Esophagus muscularis mucosa (tissue), 4 donors: ENCODE data around the gene ADAM8. TPM values are rescaled to one million over a fixed set of nuclear protein-coding genes. Genes with fewer than 3 reads are reported as not detected.
"Not testable (repeated sequence)": the region's sequence is repeated elsewhere in the genome, so short reads cannot be mapped to it uniquely, and the experiment has no call there.

Experiments
- DNase-seq: peaks from one replicate; pipeline ENCODE4 v3.0.0-alpha.2; 2017; ENCODE audit errors: extremely low spot score
- H3K27ac ChIP-seq, 4 donors: fragments of 200-600 bp; sonication (generic); replicated peaks in 1 of 4; 1 replicate in 3 of 4; 2 replicates in 1 of 4; pipeline ENCODE4 v1.5.1; 2016 to 2019; ENCODE audit warnings: mild to moderate bottlenecking in 1 of 4
- H3K27me3 ChIP-seq, 4 donors: fragments of 200-600 bp; sonication (generic); one replicate each; pipeline versions ENCODE4 v1.5.1 to v1.6.0; 2016 to 2019
- H3K36me3 ChIP-seq, 4 donors: fragments of 200-600 bp; sonication (generic); one replicate each; pipeline ENCODE4 v1.5.1; 2016 to 2019
- H3K4me1 ChIP-seq, 4 donors: fragments of 200-600 bp; sonication (generic); one replicate each; pipeline ENCODE4 v1.5.1; 2016 to 2019
- H3K4me3 ChIP-seq, 4 donors: fragments of 200-600 bp; sonication (generic); 1 replicate in 2 of 4; 2 replicates in 2 of 4; pipeline ENCODE4 v1.5.1; 2016 to 2019; ENCODE audit warnings: mild to moderate bottlenecking in 4 of 4, moderate library complexity in 1 of 4
- H3K9me3 ChIP-seq, 4 donors: fragments of 200-600 bp; sonication (generic); 1 replicate in 3 of 4; 2 replicates in 1 of 4; pipeline ENCODE4 v1.5.1; 2016 to 2019
- CTCF ChIP-seq, 3 experiments: fragments of 200-600 bp in 2 of 3; fragments of 450-650 bp in 1 of 3; sonication (generic) in 2 of 3; IDR thresholded peaks; one replicate each; pipeline ENCODE4 v1.5.1; 2017 to 2019; ENCODE audit warnings: antibody characterized with exemption in 3 of 3, mild to moderate bottlenecking in 2 of 3, moderate library complexity in 1 of 3
- EP300 ChIP-seq: sonication (generic); formaldehyde crosslinking; IDR thresholded peaks from one replicate; pipeline ENCODE4 v1.6.1; 2017; ENCODE audit warnings: antibody characterized with exemption
- POLR2A ChIP-seq: fragments of 450-650 bp; IDR thresholded peaks from one replicate; pipeline ENCODE4 v1.6.1; 2017; ENCODE audit warnings: antibody characterized with exemption, moderate library complexity, mild to moderate bottlenecking, low read depth
- POLR2AphosphoS5 ChIP-seq, 2 donors: sonication (generic); formaldehyde crosslinking; IDR thresholded peaks; one replicate each; pipeline ENCODE4 v1.6.1; 2017; ENCODE audit warnings: antibody characterized with exemption in 2 of 2
- WGBS: methylation state at CpG from one replicate; pipeline ENCODE4 v1.1.5; 2018; 5-methylcytosine and 5-hydroxymethylcytosine counted together
- intact Hi-C: fragments of 100-400 bp; cut with DNase I; formaldehyde crosslinking; loops from one replicate; pipeline ENCODE4 v1.15.1; 2023
- total RNA-seq, 4 donors: library from RNA; depleted of rRNA; stranded (reverse); fragments of >200 nt; gene quantifications; one replicate each; pipeline versions ENCODE4 v1.1.0 to v1.2.1, GENCODE V29; 2016

The ADAM8 gene
- total RNA-seq, 4 donors from 2014 or later: 1.2 to 8.9 (median 2.3) TPM

DNA sequence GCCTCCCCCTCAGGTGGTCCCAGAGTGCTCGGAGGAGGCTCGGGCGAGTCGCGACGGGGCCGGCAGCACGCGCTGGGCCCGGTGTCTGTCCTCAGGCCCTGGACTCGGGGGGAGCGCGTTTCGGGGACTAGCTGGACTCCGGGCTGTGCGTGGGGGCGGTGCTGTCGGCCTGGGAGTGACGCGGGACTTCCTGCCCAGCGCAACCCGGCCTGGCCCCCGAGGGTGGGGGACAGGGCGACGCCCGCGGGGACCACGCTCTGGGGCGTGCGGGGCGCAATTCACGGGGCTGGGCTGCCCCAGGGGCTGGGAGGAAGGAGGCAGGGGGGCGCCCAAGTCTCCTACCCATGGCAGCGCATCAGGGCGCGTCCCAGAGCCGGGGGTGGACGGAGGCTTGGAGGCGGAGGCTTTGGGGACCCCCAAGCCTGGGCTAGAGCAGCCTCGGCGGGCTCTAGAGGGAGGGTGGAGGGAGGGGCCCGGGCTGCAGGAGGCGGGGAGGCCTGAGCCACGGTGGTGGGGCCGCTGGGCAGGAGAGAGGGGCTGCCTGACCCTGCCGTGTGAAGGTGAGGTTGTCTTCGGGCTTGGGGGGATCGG, 41.3 kb downstream of the ADAM8 start:
- peak overlapping the region; percentile 28 to 41 (median 36) for H3K4me3 ChIP-seq
- peaks cover 0 to 98% (median 38%) of the 10 kb centered on the region in 4 donors for H3K27me3 ChIP-seq
- intact Hi-C loops: no loop called here
- no peaks in the 10 kb centered on the region for H3K9me3 ChIP-seq
- 3% methylated on average over 7 of the region's 48 CpGs for WGBS
- no peak for DNase-seq
- peak overlapping the region in 1 of 4 donors; percentile 44 for H3K27ac ChIP-seq
- peaks cover 6 to 47% (median 39%) of the 10 kb centered on the region in 4 donors for H3K4me1 ChIP-seq
- TF ChIP-seq CTCF (IDR thresholded peaks at IDR 0.05) (no peak), POLR2A (no peak), POLR2AphosphoS5 (IDR thresholded peaks at IDR 0.05) (no peak), EP300 (no peak)
- no peaks in the 10 kb centered on the region for H3K36me3 ChIP-seq

DNA sequence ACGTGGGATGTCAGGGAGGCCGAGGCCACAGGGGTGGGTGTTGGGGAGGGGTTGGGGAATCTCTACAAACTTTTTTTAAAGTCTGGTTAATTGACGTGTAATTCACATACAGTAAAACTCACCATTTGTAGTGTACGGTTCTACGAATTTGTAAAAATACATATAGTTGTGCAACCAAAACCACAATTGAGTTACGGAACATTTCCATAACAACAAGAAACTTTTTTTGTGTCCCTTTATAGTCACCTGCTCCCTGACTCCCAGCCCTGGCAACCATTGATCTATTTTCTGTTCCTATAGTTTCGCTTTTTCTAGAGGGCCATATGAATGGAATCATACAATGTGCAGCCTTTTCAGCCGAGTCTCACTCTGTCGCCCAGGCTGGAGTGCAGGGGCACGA, 41.9 kb downstream of the ADAM8 start:
- peaks cover 0 to 99% (median 41%) of the 10 kb centered on the region in 4 donors for H3K27me3 ChIP-seq
- WGBS: 60% methylated on average over 10 of the region's 10 CpGs
- H3K36me3 ChIP-seq, H3K9me3 ChIP-seq, DNase-seq, H3K4me3 ChIP-seq, H3K27ac ChIP-seq, intact Hi-C loops: not testable (repeated sequence)
- peaks cover 6 to 53% (median 43%) of the 10 kb centered on the region in 4 donors for H3K4me1 ChIP-seq

GRCh38 chr10:133231946-133232574, 44.6 kb downstream of the ADAM8 start:
- 62% methylated on average over 10 of the region's 11 CpGs for WGBS

GRCh38 chr10:133231244-133231945, 45.3 kb downstream of the ADAM8 start:
- Histone ChIP-seq H3K27ac (no peak overlapping the region), H3K4me1 (peaks cover 0 to 36% (median 30%) of the 10 kb centered on the region in 4 donors), H3K9me3 (no peaks in the 10 kb centered on the region), H3K27me3 (peaks cover 0 to 99% (median 27%) of the 10 kb centered on the region in 4 donors), H3K36me3 (no peaks in the 10 kb centered on the region), H3K4me3 (no peak overlapping the region)
- DNase-seq: no peak
- intact Hi-C loops: no loop called here
- WGBS: 30% methylated on average over 19 of the region's 44 CpGs
- TF ChIP-seq CTCF (IDR thresholded peaks at IDR 0.05): no peak
- TF ChIP-seq POLR2AphosphoS5 (IDR thresholded peaks at IDR 0.05): no peak

More at GRCh38 chr10:133231946-133232574, 44.6 kb downstream of the ADAM8 start:
- DNase-seq: no peak
- H3K27me3 ChIP-seq: peaks cover 0 to 99% (median 32%) of the 10 kb centered on the region in 4 donors
- no peak overlapping the region for H3K4me3 ChIP-seq
- no peak overlapping the region for H3K27ac ChIP-seq
- no peak for TF ChIP-seq POLR2AphosphoS5 (IDR thresholded peaks at IDR 0.05)
- no peak for TF ChIP-seq CTCF (IDR thresholded peaks at IDR 0.05)
- no peak for TF ChIP-seq POLR2A
- no peak for TF ChIP-seq EP300
- peaks cover 4 to 42% (median 36%) of the 10 kb centered on the region in 4 donors for H3K4me1 ChIP-seq
- intact Hi-C loops: no loop called here
- H3K9me3 ChIP-seq: no peaks in the 10 kb centered on the region
- H3K36me3 ChIP-seq: no peaks in the 10 kb centered on the region
